ENCODE results near the gene LRP1. TPM values are rescaled to one million over a fixed set of nuclear protein-coding genes. Genes with fewer than 3 reads are reported as not detected.

The LRP1 gene
- total and polyA plus RNA-seq, 8 donors = 12.2 to 89.4 (median 24.1) TPM

DNA sequence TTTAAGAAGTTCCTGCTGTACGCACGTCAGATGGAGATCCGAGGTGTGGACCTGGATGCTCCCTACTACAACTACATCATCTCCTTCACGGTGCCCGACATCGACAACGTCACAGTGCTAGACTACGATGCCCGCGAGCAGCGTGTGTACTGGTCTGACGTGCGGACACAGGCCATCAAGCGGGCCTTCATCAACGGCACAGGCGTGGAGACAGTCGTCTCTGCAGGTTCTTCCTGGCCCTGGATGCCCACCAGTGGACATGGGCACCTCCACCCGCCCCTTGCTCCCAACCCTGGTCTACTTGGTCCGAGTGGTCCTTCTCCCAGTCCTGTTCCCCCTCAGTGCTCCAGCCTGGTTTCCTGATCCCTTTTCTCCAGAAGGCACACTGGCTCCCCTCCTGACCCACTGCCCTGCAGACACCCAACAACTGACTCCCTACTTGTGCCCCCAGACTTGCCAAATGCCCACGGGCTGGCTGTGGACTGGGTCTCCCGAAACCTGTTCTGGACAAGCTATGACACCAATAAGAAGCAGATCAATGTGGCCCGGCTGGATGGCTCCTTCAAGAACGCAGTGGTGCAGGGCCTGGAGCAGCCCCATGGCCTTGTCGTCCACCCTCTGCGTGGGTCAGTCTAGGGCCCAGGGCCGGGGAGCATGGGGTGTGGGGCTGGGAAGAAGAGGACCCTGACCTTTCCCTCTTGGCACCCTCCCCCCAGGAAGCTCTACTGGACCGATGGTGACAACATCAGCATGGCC, 51.2 kb downstream of the LRP1 start:
- H3K36me3 ChIP-seq = no peaks in the 10 kb centered on the region
- ATAC-seq (no peak), FAIRE-seq (no peak), DNase-seq (peak in 1 of 6 donors; percentile 60)
- no peak overlapping the region for H3K4me3 ChIP-seq
- intact Hi-C loops (cut with DNase I) = loop anchor here in 2 of 3 donors (2.0 to 10.0 kb wide), 3 partner anchors 55 to 115 kb away; no protein-coding TSS in a partner anchor
- TF ChIP-seq, protein P1, sequence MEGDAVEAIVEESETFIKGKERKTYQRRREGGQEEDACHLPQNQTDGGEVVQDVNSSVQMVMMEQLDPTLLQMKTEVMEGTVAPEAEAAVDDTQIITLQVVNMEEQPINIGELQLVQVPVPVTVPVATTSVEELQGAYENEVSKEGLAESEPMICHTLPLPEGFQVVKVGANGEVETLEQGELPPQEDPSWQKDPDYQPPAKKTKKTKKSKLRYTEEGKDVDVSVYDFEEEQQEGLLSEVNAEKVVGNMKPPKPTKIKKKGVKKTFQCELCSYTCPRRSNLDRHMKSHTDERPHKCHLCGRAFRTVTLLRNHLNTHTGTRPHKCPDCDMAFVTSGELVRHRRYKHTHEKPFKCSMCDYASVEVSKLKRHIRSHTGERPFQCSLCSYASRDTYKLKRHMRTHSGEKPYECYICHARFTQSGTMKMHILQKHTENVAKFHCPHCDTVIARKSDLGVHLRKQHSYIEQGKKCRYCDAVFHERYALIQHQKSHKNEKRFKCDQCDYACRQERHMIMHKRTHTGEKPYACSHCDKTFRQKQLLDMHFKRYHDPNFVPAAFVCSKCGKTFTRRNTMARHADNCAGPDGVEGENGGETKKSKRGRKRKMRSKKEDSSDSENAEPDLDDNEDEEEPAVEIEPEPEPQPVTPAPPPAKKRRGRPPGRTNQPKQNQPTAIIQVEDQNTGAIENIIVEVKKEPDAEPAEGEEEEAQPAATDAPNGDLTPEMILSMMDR (IDR thresholded peaks at IDR 0.05) = no peak
- no peaks in the 10 kb centered on the region for H3K27me3 ChIP-seq
- 87 to 89% methylated on average over 27 of the region's 27 CpGs for WGBS, 2 donors
- no peaks in the 10 kb centered on the region for H3K4me1 ChIP-seq
- H3K9me3 ChIP-seq = no peaks in the 10 kb centered on the region
- no peak overlapping the region for H3K27ac ChIP-seq

DNA sequence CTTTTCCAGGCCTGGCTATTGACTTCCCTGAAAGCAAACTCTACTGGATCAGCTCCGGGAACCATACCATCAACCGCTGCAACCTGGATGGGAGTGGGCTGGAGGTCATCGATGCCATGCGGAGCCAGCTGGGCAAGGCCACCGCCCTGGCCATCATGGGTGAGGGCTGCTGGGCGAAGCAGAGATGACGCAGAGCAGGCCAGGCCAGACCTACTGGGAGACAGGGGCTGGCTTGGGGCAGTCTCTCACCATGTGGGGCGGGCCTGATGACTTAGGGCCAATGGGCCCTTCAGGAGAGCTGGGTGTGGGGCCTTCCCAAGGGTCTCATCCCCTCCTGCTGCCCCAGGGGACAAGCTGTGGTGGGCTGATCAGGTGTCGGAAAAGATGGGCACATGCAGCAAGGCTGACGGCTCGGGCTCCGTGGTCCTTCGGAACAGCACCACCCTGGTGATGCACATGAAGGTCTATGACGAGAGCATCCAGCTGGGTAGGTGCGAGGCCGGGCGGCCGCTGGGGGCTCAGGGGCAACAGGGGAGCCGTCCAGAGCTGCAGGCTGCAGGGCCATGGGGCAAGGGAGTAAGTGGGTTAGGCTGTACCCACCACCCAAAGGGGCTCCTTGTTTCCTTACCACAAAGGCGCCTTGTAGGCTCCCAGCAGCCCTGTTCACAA, 52.2 kb downstream of the LRP1 start:
- H3K27ac ChIP-seq = no peak overlapping the region
- TF ChIP-seq, protein P1 (IDR thresholded peaks at IDR 0.05) = no peak
- H3K9me3 ChIP-seq = no peaks in the 10 kb centered on the region
- 91 to 94% methylated on average over 18 to 20 of the region's 20 CpGs for WGBS, 2 donors
- intact Hi-C loops (cut with DNase I) = loop anchor here in 2 of 3 donors (2.0 to 5.0 kb wide), 2 partner anchors 56 to 58 kb away; no protein-coding TSS in a partner anchor
- DNase-seq = peak in 1 of 6 donors; percentile 65
- no peak for ATAC-seq
- H3K4me3 ChIP-seq = no peak overlapping the region
- no peaks in the 10 kb centered on the region for H3K36me3 ChIP-seq
- no peaks in the 10 kb centered on the region for H3K4me1 ChIP-seq
- H3K27me3 ChIP-seq = no peaks in the 10 kb centered on the region
- no peak for FAIRE-seq

DNA sequence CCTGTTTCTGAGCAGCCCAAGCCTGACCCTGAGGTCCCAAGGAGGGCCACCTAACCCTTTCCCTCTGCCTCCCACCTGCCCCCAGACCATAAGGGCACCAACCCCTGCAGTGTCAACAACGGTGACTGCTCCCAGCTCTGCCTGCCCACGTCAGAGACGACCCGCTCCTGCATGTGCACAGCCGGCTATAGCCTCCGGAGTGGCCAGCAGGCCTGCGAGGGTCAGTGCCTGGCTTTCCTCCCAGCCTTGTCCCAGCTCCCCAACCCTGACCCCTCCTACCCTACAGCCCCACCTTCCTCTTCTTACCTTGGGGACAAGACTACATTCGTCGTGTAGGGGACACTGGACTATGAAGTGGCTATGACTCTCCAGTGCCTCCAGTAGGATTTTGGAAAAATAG, 52.8 kb downstream of the LRP1 start:
- WGBS, 2 donors = 65 to 77% methylated on average over 9 of the region's 9 CpGs
- no peak overlapping the region for H3K4me3 ChIP-seq
- TF ChIP-seq, protein P1 (IDR thresholded peaks at IDR 0.05) = no peak
- DNase-seq (peak in 1 of 6 donors; percentile 45), ATAC-seq (no peak), FAIRE-seq (no peak)
- no peaks in the 10 kb centered on the region for H3K27me3 ChIP-seq
- H3K27ac ChIP-seq = no peak overlapping the region
- intact Hi-C loops (cut with DNase I) = loop anchor here in 2 of 3 donors (2.0 to 5.0 kb wide), 2 partner anchors 56 to 59 kb away; no protein-coding TSS in a partner anchor
- no peaks in the 10 kb centered on the region for H3K4me1 ChIP-seq
- no peaks in the 10 kb centered on the region for H3K9me3 ChIP-seq
- no peaks in the 10 kb centered on the region for H3K36me3 ChIP-seq

DNA sequence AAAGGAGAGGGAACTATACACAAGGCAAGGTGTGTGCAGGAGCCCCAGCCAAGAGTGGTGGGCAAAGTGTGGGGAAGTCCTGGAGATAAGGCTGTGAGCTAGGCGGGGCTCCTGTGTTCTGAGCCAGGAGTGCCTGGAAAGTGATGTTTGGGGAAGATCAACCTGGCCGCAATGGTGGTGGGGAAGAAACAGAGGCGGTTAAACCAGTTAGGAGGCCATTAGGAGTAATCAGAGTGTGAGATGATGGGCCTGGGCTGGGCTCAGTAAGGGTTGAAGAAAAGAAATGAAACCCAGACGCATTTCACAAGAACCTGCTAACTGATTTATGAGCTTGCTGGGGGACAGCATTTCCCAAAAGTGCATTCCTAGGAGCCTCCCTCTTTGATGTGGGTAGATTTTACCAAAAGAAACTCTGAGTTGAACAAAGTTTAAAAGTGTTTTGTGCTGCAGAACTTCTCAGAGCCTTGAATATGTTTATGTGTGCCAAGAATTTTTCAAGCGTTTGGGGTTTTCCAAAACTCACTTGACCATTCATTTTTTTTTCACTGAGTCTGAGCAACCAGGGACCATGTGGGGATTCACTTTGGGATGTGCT, 53.4 kb downstream of the LRP1 start:
- no peak overlapping the region for H3K27ac ChIP-seq
- no peaks in the 10 kb centered on the region for H3K27me3 ChIP-seq
- WGBS, 2 donors = 74 to 76% methylated on average over 5 of the region's 5 CpGs
- no peaks in the 10 kb centered on the region for H3K36me3 ChIP-seq
- no peaks in the 10 kb centered on the region for H3K4me1 ChIP-seq
- H3K9me3 ChIP-seq = no peaks in the 10 kb centered on the region
- intact Hi-C loops (cut with DNase I) = loop anchor here in 2 of 3 donors (2.0 to 5.0 kb wide), 2 partner anchors 57 to 59 kb away; no protein-coding TSS in a partner anchor
- no peak for DNase-seq
- no peak overlapping the region for H3K4me3 ChIP-seq
- ATAC-seq = no peak
- no peak for FAIRE-seq
- TF ChIP-seq, protein P1 (IDR thresholded peaks at IDR 0.05) = no peak

Data from pancreas (tissue), 10 donors.